Osteoblast (primary cell): ENCODE data around the gene RARG. TPM values are rescaled to one million over a fixed set of nuclear protein-coding genes. Genes with fewer than 3 reads are reported as not detected.

Experiments
- DNase-seq: peaks from one replicate; pipeline ENCODE4 v3.0.0; 2011; ENCODE audit warnings: low spot score, mixed read lengths; ENCODE audit not compliant: insufficient read length; ENCODE audit errors: missing footprints
- H2AFZ ChIP-seq: 2 replicates; pipeline ENCODE4 v1.6.0; 2011; ENCODE audit warnings: mild to moderate bottlenecking, low read length
- H3K27ac ChIP-seq: 2 replicates; pipeline ENCODE4 v1.5.1; 2011; ENCODE audit warnings: mild to moderate bottlenecking, low read depth, low read length, moderate library complexity
- H3K27me3 ChIP-seq: 2 replicates; pipeline ENCODE4 v1.6.0; 2012; ENCODE audit warnings: mild to moderate bottlenecking, control low read depth, inconsistent platforms, low read length, moderate library complexity; ENCODE audit not compliant: insufficient read depth
- H3K36me3 ChIP-seq: 2 replicates; pipeline ENCODE4 v1.5.1; 2011; ENCODE audit warnings: mild to moderate bottlenecking, low read length, control low read depth, moderate library complexity; ENCODE audit not compliant: insufficient read depth
- H3K4me1 ChIP-seq: 2 replicates; pipeline ENCODE4 v1.5.1; 2011; ENCODE audit warnings: mild to moderate bottlenecking, low read length, control low read depth, moderate library complexity; ENCODE audit not compliant: insufficient read depth
- H3K4me2 ChIP-seq: 2 replicates; pipeline ENCODE4 v1.6.0; 2011; ENCODE audit warnings: mild to moderate bottlenecking, low read length; ENCODE audit not compliant: insufficient read depth
- H3K4me3 ChIP-seq: fragments of 200-600 bp; sonication (generic); 3 replicates; pipeline ENCODE4 v1.5.1; 2012; ENCODE audit warnings: mild to moderate bottlenecking, low read length, inconsistent platforms; ENCODE audit not compliant: insufficient read depth
- H3K79me2 ChIP-seq: 2 replicates; pipeline ENCODE4 v1.6.0; 2012; ENCODE audit warnings: mild to moderate bottlenecking, low read length, control low read depth, inconsistent platforms; ENCODE audit not compliant: insufficient read depth
- H3K9me3 ChIP-seq: 2 replicates; pipeline ENCODE4 v1.5.1; 2011; ENCODE audit warnings: low read depth, low read length, control low read depth
- H4K20me1 ChIP-seq: 2 replicates; pipeline ENCODE4 v1.6.0; 2012; ENCODE audit warnings: mild to moderate bottlenecking, low read length, control low read depth; ENCODE audit not compliant: insufficient read depth
- CTCF ChIP-seq: IDR thresholded peaks from 2 replicates; pipeline ENCODE4 v1.5.1; 2011; ENCODE audit warnings: mild to moderate bottlenecking, low read depth, low read length, moderate library complexity; ENCODE audit errors: extremely low read depth
- total RNA-seq: library from RNA; depleted of rRNA; stranded (reverse); fragments of >200 nt; gene quantifications from 2 replicates; pipeline ENCODE4 v1.2.3, GENCODE V29; 2012

The RARG gene
- total RNA-seq, 1 donor = 49.9 TPM

- DNase-seq = peak; percentile 35
- TF ChIP-seq CTCF = no peak
- no peaks in the 10 kb centered on the region for H3K27me3 ChIP-seq
- no peak overlapping the region for H3K4me3 ChIP-seq
- no peak overlapping the region for H3K4me2 ChIP-seq
- peaks cover 4% of the 10 kb centered on the region for H4K20me1 ChIP-seq
- no peak overlapping the region for H2AFZ ChIP-seq
- peaks cover 12% of the 10 kb centered on the region for H3K4me1 ChIP-seq
- H3K79me2 ChIP-seq = no peaks in the 10 kb centered on the region
- no peaks in the 10 kb centered on the region for H3K9me3 ChIP-seq
- no peak overlapping the region for H3K27ac ChIP-seq
- H3K36me3 ChIP-seq = peaks cover 28% of the 10 kb centered on the region
Observed at GRCh38 chr12:53191885-53192530, 40.0 kb downstream of the RARG start.

- Histone ChIP-seq H3K4me3 (no peak overlapping the region), H3K9me3 (no peaks in the 10 kb centered on the region), H3K36me3 (peaks cover 35% of the 10 kb centered on the region), H3K27me3 (no peaks in the 10 kb centered on the region), H4K20me1 (peaks cover 4% of the 10 kb centered on the region), H3K27ac (no peak overlapping the region), H3K79me2 (no peaks in the 10 kb centered on the region), H3K4me2 (no peak overlapping the region), H3K4me1 (peaks cover 9% of the 10 kb centered on the region), H2AFZ (no peak overlapping the region)
- peak; percentile 84 for DNase-seq
- no peak for TF ChIP-seq CTCF
Observed at GRCh38 chr12:53191096-53191884, 40.7 kb downstream of the RARG start.

- Histone ChIP-seq H2AFZ (no peak overlapping the region), H3K4me3 (no peak overlapping the region), H4K20me1 (peaks cover 10% of the 10 kb centered on the region), H3K27ac (no peak overlapping the region), H3K9me3 (no peaks in the 10 kb centered on the region), H3K36me3 (peaks cover 46% of the 10 kb centered on the region), H3K27me3 (no peaks in the 10 kb centered on the region), H3K79me2 (peaks cover 4% of the 10 kb centered on the region), H3K4me2 (no peak overlapping the region), H3K4me1 (peaks cover 6% of the 10 kb centered on the region)
- TF ChIP-seq CTCF = peak; percentile 86
- DNase-seq = peak; percentile 98
Observed at GRCh38 chr12:53190108-53190729, 41.8 kb downstream of the RARG start.
